ENCODE results near the gene ZNF398. TPM values are rescaled to one million over a fixed set of nuclear protein-coding genes. Genes with fewer than 3 reads are reported as not detected.

ZNF398 gene
- total and polyA plus RNA-seq, 9 of the 15 experiments (the other 6 are each of a cell fraction or from before 2014, with no cell fraction given) = 4.0 to 18.6 (median 10.4) TPM

DNA sequence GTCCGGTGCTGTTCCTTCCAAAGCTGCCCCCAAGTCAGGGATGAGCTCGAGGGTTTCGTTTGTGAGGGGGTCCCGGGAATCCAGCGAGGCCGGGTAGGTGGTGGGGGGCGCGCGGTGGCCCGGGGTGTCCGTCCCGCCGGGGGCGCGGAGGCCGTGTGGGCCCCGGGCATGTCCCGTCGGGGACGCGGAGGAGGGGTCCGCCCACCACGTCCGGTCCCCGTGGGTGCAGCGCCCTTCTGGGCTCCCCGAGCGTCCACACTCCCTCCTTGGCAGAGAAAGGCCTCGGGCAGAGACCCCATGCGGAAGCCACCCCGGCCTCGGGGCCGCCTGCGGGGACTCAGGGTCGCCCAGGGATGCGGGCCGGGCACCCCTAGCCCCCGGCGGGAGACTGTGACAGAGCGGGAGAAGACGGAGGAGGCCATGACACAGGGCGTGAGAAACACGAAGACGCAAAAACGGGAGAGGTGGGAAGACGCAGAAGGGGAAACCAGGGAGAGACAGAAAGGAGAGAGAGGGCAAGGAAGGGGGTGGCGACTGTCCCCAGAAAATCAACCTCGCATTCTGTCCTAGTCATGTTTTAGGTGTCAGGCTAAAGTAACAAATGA lies 20.5 kb upstream of the ZNF398 start (continued):
- TF ChIP-seq, protein P1, sequence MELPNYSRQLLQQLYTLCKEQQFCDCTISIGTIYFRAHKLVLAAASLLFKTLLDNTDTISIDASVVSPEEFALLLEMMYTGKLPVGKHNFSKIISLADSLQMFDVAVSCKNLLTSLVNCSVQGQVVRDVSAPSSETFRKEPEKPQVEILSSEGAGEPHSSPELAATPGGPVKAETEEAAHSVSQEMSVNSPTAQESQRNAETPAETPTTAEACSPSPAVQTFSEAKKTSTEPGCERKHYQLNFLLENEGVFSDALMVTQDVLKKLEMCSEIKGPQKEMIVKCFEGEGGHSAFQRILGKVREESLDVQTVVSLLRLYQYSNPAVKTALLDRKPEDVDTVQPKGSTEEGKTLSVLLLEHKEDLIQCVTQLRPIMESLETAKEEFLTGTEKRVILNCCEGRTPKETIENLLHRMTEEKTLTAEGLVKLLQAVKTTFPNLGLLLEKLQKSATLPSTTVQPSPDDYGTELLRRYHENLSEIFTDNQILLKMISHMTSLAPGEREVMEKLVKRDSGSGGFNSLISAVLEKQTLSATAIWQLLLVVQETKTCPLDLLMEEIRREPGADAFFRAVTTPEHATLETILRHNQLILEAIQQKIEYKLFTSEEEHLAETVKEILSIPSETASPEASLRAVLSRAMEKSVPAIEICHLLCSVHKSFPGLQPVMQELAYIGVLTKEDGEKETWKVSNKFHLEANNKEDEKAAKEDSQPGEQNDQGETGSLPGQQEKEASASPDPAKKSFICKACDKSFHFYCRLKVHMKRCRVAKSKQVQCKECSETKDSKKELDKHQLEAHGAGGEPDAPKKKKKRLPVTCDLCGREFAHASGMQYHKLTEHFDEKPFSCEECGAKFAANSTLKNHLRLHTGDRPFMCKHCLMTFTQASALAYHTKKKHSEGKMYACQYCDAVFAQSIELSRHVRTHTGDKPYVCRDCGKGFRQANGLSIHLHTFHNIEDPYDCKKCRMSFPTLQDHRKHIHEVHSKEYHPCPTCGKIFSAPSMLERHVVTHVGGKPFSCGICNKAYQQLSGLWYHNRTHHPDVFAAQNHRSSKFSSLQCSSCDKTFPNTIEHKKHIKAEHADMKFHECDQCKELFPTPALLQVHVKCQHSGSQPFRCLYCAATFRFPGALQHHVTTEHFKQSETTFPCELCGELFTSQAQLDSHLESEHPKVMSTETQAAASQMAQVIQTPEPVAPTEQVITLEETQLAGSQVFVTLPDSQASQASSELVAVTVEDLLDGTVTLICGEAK (IDR thresholded peaks at IDR 0.05) = peak; percentile 11
- TF ChIP-seq, protein P1 (CRISPR knock-in tag; IDR thresholded peaks at IDR 0.05) = no peak
- TF ChIP-seq SPI1 (IDR thresholded peaks at IDR 0.05; ENCODE audit: borderline replicate concordance, low read depth, low read length) (no peak), ZNF561 (CRISPR knock-in tag; conservative IDR thresholded peaks at IDR 0.05) (0 out of 2 replicates have a peak, but pooled peaks have one; percentile 20), BRCA1 (IDR thresholded peaks at IDR 0.05) (no peak), BRCA1 (CRISPR knock-in tag; IDR thresholded peaks at IDR 0.05) (peak; percentile 91; the same call in 1 of the 2 replicates), SMARCA5 (IDR thresholded peaks at IDR 0.05) (0 out of 2 replicates have a peak, but pooled peaks have one; percentile 14), ZNF124 (CRISPR knock-in tag; IDR thresholded peaks at IDR 0.05) (0 out of 2 replicates have a peak, but pooled peaks have one; percentile 51), CBX8 (IDR thresholded peaks at IDR 0.05; ENCODE audit: borderline replicate concordance, extremely low read depth, low read depth, low read length, poor library complexity, severe bottlenecking) (no peak)
- TF ChIP-seq, protein P2, sequence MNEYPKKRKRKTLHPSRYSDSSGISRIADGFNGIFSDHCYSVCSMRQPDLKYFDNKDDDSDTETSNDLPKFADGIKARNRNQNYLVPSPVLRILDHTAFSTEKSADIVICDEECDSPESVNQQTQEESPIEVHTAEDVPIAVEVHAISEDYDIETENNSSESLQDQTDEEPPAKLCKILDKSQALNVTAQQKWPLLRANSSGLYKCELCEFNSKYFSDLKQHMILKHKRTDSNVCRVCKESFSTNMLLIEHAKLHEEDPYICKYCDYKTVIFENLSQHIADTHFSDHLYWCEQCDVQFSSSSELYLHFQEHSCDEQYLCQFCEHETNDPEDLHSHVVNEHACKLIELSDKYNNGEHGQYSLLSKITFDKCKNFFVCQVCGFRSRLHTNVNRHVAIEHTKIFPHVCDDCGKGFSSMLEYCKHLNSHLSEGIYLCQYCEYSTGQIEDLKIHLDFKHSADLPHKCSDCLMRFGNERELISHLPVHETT (CRISPR knock-in tag; conservative IDR thresholded peaks at IDR 0.05 in 1 of 2, IDR thresholded peaks at IDR 0.05 in 1 of 2) = peak in 1 of 2 experiments; percentile 9; a peak in 1 of 4 replicates
- TF ChIP-seq, protein P3, sequence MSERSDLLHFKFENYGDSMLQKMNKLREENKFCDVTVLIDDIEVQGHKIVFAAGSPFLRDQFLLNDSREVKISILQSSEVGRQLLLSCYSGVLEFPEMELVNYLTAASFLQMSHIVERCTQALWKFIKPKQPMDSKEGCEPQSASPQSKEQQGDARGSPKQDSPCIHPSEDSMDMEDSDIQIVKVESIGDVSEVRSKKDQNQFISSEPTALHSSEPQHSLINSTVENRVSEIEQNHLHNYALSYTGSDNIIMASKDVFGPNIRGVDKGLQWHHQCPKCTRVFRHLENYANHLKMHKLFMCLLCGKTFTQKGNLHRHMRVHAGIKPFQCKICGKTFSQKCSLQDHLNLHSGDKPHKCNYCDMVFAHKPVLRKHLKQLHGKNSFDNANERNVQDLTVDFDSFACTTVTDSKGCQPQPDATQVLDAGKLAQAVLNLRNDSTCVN (CRISPR knock-in tag; IDR thresholded peaks at IDR 0.05) = 0 out of 2 replicates have a peak, but pooled peaks have one; percentile 25
- TF ChIP-seq, protein P4, sequence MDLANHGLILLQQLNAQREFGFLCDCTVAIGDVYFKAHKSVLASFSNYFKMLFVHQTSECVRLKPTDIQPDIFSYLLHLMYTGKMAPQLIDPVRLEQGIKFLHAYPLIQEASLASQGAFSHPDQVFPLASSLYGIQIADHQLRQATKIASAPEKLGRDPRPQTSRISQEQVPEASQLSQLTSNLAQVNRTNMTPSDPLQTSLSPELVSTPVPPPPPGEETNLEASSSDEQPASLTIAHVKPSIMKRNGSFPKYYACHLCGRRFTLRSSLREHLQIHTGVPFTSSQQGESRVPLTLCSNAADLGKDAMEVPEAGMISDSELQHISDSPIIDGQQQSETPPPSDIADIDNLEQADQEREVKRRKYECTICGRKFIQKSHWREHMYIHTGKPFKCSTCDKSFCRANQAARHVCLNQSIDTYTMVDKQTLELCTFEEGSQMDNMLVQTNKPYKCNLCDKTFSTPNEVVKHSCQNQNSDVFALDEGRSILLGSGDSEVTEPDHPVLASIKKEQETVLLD (IDR thresholded peaks at IDR 0.05) = peak; percentile 60; the same call in 1 of the 2 replicates

Data from K562 (cell line).